H1 (cell line): Measurements from ENCODE around the gene RAB22A. TPM values are rescaled to one million over a fixed set of nuclear protein-coding genes. Genes with fewer than 3 reads are reported as not detected.

ENCODE experiments used
- CTCF ChIA-PET: fragments of 300-600 bp; sonication (Branson Sonifier 250); formaldehyde crosslinking; loops from one replicate; lab custom pipeline; 2021; ENCODE audit not compliant: partially characterized antibody; lab: Charles Lee
- POLR2A ChIA-PET: fragments of 300-600 bp; sonication (Branson Sonifier 250); formaldehyde crosslinking; loops from one replicate; lab custom pipeline; 2021; ENCODE audit warnings: inconsistent platforms; ENCODE audit not compliant: partially characterized antibody; lab: Charles Lee
- DNase-seq, 2 experiments: peaks; one replicate each; pipeline versions ENCODE4 v3.0.0 to v3.0.0-alpha.2; 2010 to 2022; ENCODE audit warnings: low spot score in 2 of 2, low read depth in 1 of 2, mixed read lengths in 1 of 2
- FAIRE-seq: peaks from 2 replicates; lab custom pipeline; 2011; peaks lifted over from hg19 to GRCh38; lab: Jason Lieb, UNC
- H2AFZ ChIP-seq: 2 replicates; pipeline ENCODE4 v1.8.1; 2012; ENCODE audit warnings: low read length, inconsistent platforms
- H2AK5ac ChIP-seq: 2 replicates; pipeline ENCODE4 v1.6.1; 2013; ENCODE audit warnings: low read depth, low read length
- H2BK120ac ChIP-seq: replicated peaks from 2 replicates; pipeline ENCODE3; 2013; ENCODE audit warnings: low read depth, low read length, inconsistent platforms
- H2BK12ac ChIP-seq: 2 replicates; pipeline ENCODE4 v1.6.1; 2013; ENCODE audit warnings: low read depth, low read length
- H2BK15ac ChIP-seq: 2 replicates; pipeline ENCODE4 v1.6.1; 2013; ENCODE audit warnings: low read length
- H2BK20ac ChIP-seq: 2 replicates; pipeline ENCODE4 v1.6.1; 2013; ENCODE audit warnings: low read length
- H2BK5ac ChIP-seq: 2 replicates; pipeline ENCODE4 v1.6.1; 2013; ENCODE audit warnings: low read depth, low read length
- H3K14ac ChIP-seq: 2 replicates; pipeline ENCODE4 v1.6.1; 2013; ENCODE audit warnings: inconsistent platforms; ENCODE audit not compliant: insufficient read length
- H3K18ac ChIP-seq: 2 replicates; pipeline ENCODE4 v1.6.1; 2013; ENCODE audit warnings: low read length; ENCODE audit errors: extremely low read depth
- H3K23ac ChIP-seq: 2 replicates; pipeline ENCODE4 v1.6.1; 2013; ENCODE audit warnings: inconsistent platforms; ENCODE audit not compliant: insufficient read length
- H3K23me2 ChIP-seq: 2 replicates; pipeline ENCODE4 v1.6.1; 2013; ENCODE audit warnings: low read depth, low read length
- H3K27ac ChIP-seq: 2 replicates; pipeline ENCODE4 v1.6.1; 2011; ENCODE audit warnings: low read depth, low read length, inconsistent platforms
- H3K27me3 ChIP-seq, 4 experiments: replicated peaks in 1 of 4; 1 replicate in 1 of 4; 2 replicates in 3 of 4; pipeline versions ENCODE4 v1.6.1 to v1.8.1; 2011 to 2013; ENCODE audit warnings: low read length in 3 of 4, mild to moderate bottlenecking in 3 of 4, inconsistent platforms in 2 of 4, mixed read lengths in 2 of 4, moderate library complexity in 1 of 4; ENCODE audit not compliant: control insufficient read depth in 3 of 4, insufficient read depth in 3 of 4; ENCODE audit errors: extremely low read depth in 1 of 4
- H3K36me3 ChIP-seq, 4 experiments: 2 replicates each; pipeline versions ENCODE4 v1.6.1 to v1.8.1; 2011 to 2013; ENCODE audit warnings: mild to moderate bottlenecking in 4 of 4, low read length in 3 of 4, moderate library complexity in 2 of 4, control low read depth in 1 of 4, inconsistent platforms in 1 of 4; ENCODE audit not compliant: insufficient read depth in 4 of 4, control insufficient read depth in 2 of 4
- H3K4ac ChIP-seq: replicated peaks from 2 replicates; pipeline ENCODE3; 2013; ENCODE audit warnings: low read length, low read depth, mixed read lengths, inconsistent platforms; ENCODE audit not compliant: insufficient read length
- H3K4me1 ChIP-seq, 4 experiments: replicated peaks in 1 of 4; 1 replicate in 1 of 4; 2 replicates in 3 of 4; pipeline versions ENCODE4 v1.6.1 to v1.8.1; 2011 to 2013; ENCODE audit warnings: low read length in 3 of 4, inconsistent platforms in 2 of 4, mixed read lengths in 1 of 4; ENCODE audit not compliant: insufficient read depth in 4 of 4, control insufficient read depth in 3 of 4
- H3K4me2 ChIP-seq, 2 experiments: 2 replicates each; pipeline versions ENCODE4 v1.6.1 to v1.8.1; 2011 to 2013; ENCODE audit warnings: low read depth in 2 of 2, low read length in 2 of 2, control low read depth in 1 of 2, inconsistent platforms in 1 of 2, mild to moderate bottlenecking in 1 of 2; ENCODE audit not compliant: insufficient read depth in 1 of 2
- H3K4me3 ChIP-seq, 4 experiments: fragments of 200-600, 300-600 bp in 1 of 4; sonication (generic), shearing (Covaris generic), sonication (Bioruptor Twin) in 1 of 4; 2 replicates each; pipeline versions ENCODE4 v1.5.1 to v1.8.1; 2011 to 2016; ENCODE audit warnings: low read length in 4 of 4, low read depth in 3 of 4, control low read depth in 2 of 4, inconsistent platforms in 2 of 4, mild to moderate bottlenecking in 2 of 4, mixed read lengths in 1 of 4, moderate library complexity in 1 of 4; ENCODE audit not compliant: insufficient read depth in 2 of 4; ENCODE audit errors: extremely low read depth in 1 of 4
- H3K56ac ChIP-seq: replicated peaks from 2 replicates; pipeline ENCODE3; 2013; ENCODE audit warnings: low read depth, mild to moderate bottlenecking, mixed read lengths, low read length, inconsistent platforms; ENCODE audit not compliant: insufficient read length
- H3K79me1 ChIP-seq: 2 replicates; pipeline ENCODE4 v1.6.1; 2013; ENCODE audit warnings: low read depth, low read length, control low read depth
- H3K79me2 ChIP-seq, 2 experiments: 2 replicates each; pipeline versions ENCODE4 v1.6.1 to v1.8.1; 2012 to 2013; ENCODE audit warnings: low read length in 2 of 2, mild to moderate bottlenecking in 2 of 2, inconsistent platforms in 1 of 2; ENCODE audit not compliant: insufficient read depth in 2 of 2, control insufficient read depth in 1 of 2
- H3K9ac ChIP-seq, 4 experiments: replicated peaks in 1 of 4; 1 replicate in 1 of 4; 2 replicates in 3 of 4; pipeline versions ENCODE4 v1.6.1 to v1.8.1; 2011 to 2013; ENCODE audit warnings: low read depth in 3 of 4, low read length in 3 of 4, control low read depth in 2 of 4, mild to moderate bottlenecking in 2 of 4, moderate library complexity in 2 of 4, inconsistent platforms in 1 of 4; ENCODE audit errors: extremely low read depth in 1 of 4
- H3K9me3 ChIP-seq, 2 experiments: 2 replicates each; pipeline versions ENCODE4 v1.6.1 to v1.8.1; 2012 to 2013; ENCODE audit warnings: mild to moderate bottlenecking in 2 of 2, moderate library complexity in 2 of 2, control low read depth in 1 of 2, inconsistent platforms in 1 of 2, low read depth in 1 of 2, low read length in 1 of 2, mixed read lengths in 1 of 2; ENCODE audit not compliant: insufficient read depth in 2 of 2
- H4K20me1 ChIP-seq, 2 experiments: replicated peaks in 1 of 2; 2 replicates each; pipeline versions ENCODE3 to v1.8.1; 2011 to 2013; ENCODE audit warnings: inconsistent platforms in 2 of 2, low read length in 2 of 2, mild to moderate bottlenecking in 1 of 2; ENCODE audit not compliant: insufficient read depth in 2 of 2, control insufficient read depth in 1 of 2
- H4K5ac ChIP-seq: 2 replicates; pipeline ENCODE4 v1.6.1; 2013; ENCODE audit warnings: low read length, low read depth, mixed read lengths, inconsistent platforms; ENCODE audit not compliant: insufficient read length
- H4K8ac ChIP-seq: 2 replicates; pipeline ENCODE4 v1.8.0; 2013; ENCODE audit warnings: mild to moderate bottlenecking, moderate library complexity, low read length, inconsistent platforms; ENCODE audit not compliant: insufficient read depth; ENCODE audit errors: extremely low read depth
- H4K91ac ChIP-seq: replicated peaks from 2 replicates; pipeline ENCODE3; 2013; ENCODE audit warnings: low read length, mixed read lengths, inconsistent platforms; ENCODE audit not compliant: insufficient read length
- ATF3 ChIP-seq: IDR thresholded peaks from 2 replicates; pipeline ENCODE4 v1.6.1; 2011; ENCODE audit warnings: low read depth, mild to moderate bottlenecking, low read length; ENCODE audit not compliant: insufficient read depth
- E2F6 ChIP-seq: IDR thresholded peaks from 2 replicates; pipeline ENCODE4 v1.6.1; 2012; ENCODE audit warnings: inconsistent platforms
- RNF2 ChIP-seq: fragments of 200-900, 300-1000 bp; sonication (generic); IDR thresholded peaks from 2 replicates; pipeline ENCODE4 v1.7.1; 2016; ENCODE audit warnings: borderline replicate concordance, low read depth, mild to moderate bottlenecking, antibody characterized with exemption, low read length; ENCODE audit not compliant: poor library complexity, severe bottlenecking; ENCODE audit errors: missing control alignments
- SAP30 ChIP-seq: fragments of 300-600 bp; sonication (generic); IDR thresholded peaks from 2 replicates; pipeline ENCODE4 v1.7.1; 2012; ENCODE audit warnings: low read length, moderate library complexity, mild to moderate bottlenecking, inconsistent platforms; ENCODE audit not compliant: insufficient read depth, insufficient replicate concordance
- SP4 ChIP-seq: IDR thresholded peaks from 2 replicates; pipeline ENCODE4 v1.6.1; 2012; ENCODE audit warnings: low read length, inconsistent platforms
- TEAD4 ChIP-seq: IDR thresholded peaks from 2 replicates; pipeline ENCODE4 v1.6.1; 2012; ENCODE audit warnings: low read depth, low read length, inconsistent platforms, mixed read lengths
- WGBS, 2 experiments: shearing (Covaris generic) in 1 of 2; methylation state at CpG; one replicate each; pipeline versions ENCODE4 v1.1.6 to v1.1.7; 2013 to 2015; ENCODE audit warnings: low lambda C conversion rate in 2 of 2, mixed read lengths in 2 of 2, inconsistent platforms in 1 of 2, low coverage in 1 of 2, missing lambda C conversion rate in 1 of 2; ENCODE audit not compliant: insufficient replicate concordance in 2 of 2, insufficient coverage in 1 of 2, insufficient read length in 1 of 2; ENCODE audit errors: extremely low coverage in 1 of 2, missing lambda C conversion rate in 1 of 2; 5-methylcytosine and 5-hydroxymethylcytosine counted together
- polyA plus RNA-seq, 7 experiments: library from polyadenylated mRNA; depleted of rRNA in 3 of 7; stranded (reverse) in 5 of 7; unstranded in 2 of 7; fragments of >200 nt in 5 of 7; fragments of 200-250 nt in 2 of 7; gene quantifications; 1 replicate in 5 of 7; 2 replicates in 1 of 7; 4 replicates in 1 of 7; pipeline versions ENCODE4 v1.2.1 to v1.2.3, GENCODE V29; 2011 to 2013; ENCODE audit warnings: missing spikeins in 2 of 7, mixed read lengths in 2 of 7
- total RNA-seq: library from RNA; stranded (reverse); fragmentation: NEBNext Ultra II Directional; extraction: Animal tissue kit (Norgen Biotek cat#: 25700); gene quantifications from 2 replicates; pipeline ENCODE4 v1.2.1, GENCODE V29; 2021

The RAB22A gene
- total and polyA plus RNA-seq, 2 of the 8 experiments (the other 6 are each of a cell fraction or from before 2014, with no cell fraction given), result 3.1 to 6.6 TPM

- no peak overlapping the region for H3K27ac ChIP-seq
- H3K79me2 ChIP-seq, result 0 out of 4 replicates have a peak, but pooled peaks cover 0 to 3% of the 10 kb centered on the region in 2 experiments
- no peak overlapping the region for H3K9ac ChIP-seq
- H3K27me3 ChIP-seq, result no peaks in the 10 kb centered on the region
- H3K4me2 ChIP-seq, result no peak overlapping the region
- H3K4me3 ChIP-seq, result no peak overlapping the region
- 94% methylated on average over 9 of the region's 9 CpGs; no CpG with 5 or more reads in 1 of the 2 experiments for WGBS, 2 experiments
- no peak for TF ChIP-seq SP4
- no peak for TF ChIP-seq TEAD4
- no peak for TF ChIP-seq ATF3
- no peak for TF ChIP-seq SAP30
- TF ChIP-seq RNF2, result no peak
- no peak for TF ChIP-seq E2F6
- H4K5ac ChIP-seq, result no peak overlapping the region
- no peaks in the 10 kb centered on the region; a peak in 2 of 8 replicates for H3K36me3 ChIP-seq
- no peak overlapping the region for H2BK5ac ChIP-seq
- H3K23me2 ChIP-seq, result no peaks in the 10 kb centered on the region; the same call in 1 of the 2 replicates
- H4K20me1 ChIP-seq, result peaks cover 2 to 5% of the 10 kb centered on the region in 2 experiments
- H3K4me1 ChIP-seq, result peaks cover 0 to 6% (median 0%) of the 10 kb centered on the region in 4 experiments; a peak in 1 of 7 replicates
- no peak overlapping the region for H3K4ac ChIP-seq
- no peak overlapping the region for H3K14ac ChIP-seq
- no peaks in the 10 kb centered on the region for H3K9me3 ChIP-seq
- ChIA-PET CTCF (interaction anchor here (0.6 to 1.3 kb wide), 3 partner anchors 24 to 240 kb away, joined by 3 read pairs; no protein-coding TSS in a partner anchor), POLR2A (interaction anchor here (0.6 to 0.7 kb wide), 2 partner anchors 187 to 381 kb away, joined by 3 to 5 read pairs; no protein-coding TSS in a partner anchor)
- H2BK12ac ChIP-seq, result no peak overlapping the region
- H2BK120ac ChIP-seq, result no peak overlapping the region
- no peak overlapping the region for H3K23ac ChIP-seq
- H3K18ac ChIP-seq, result no peak overlapping the region
- DNase-seq, result no peak
- no peak overlapping the region for H4K8ac ChIP-seq
- no peak overlapping the region for H2BK20ac ChIP-seq
- H2BK15ac ChIP-seq, result no peak overlapping the region
- H3K56ac ChIP-seq, result no peak overlapping the region
- H2AK5ac ChIP-seq, result no peak overlapping the region
- FAIRE-seq, result no peak
- H3K79me1 ChIP-seq, result peaks cover 2% of the 10 kb centered on the region; the same call in 1 of the 2 replicates
- H4K91ac ChIP-seq, result no peak overlapping the region
- no peak overlapping the region for H2AFZ ChIP-seq
These were observed 37.7 kb upstream of the RAB22A start for GRCh38 chr20:58271606-58272351.
